Stimulated activated CD8-positive, alpha-beta memory T cell treated with anti-CD3 and anti-CD28 coated beads, Interleukin-4, amount 100 ng/mL, for 1 hour (primary cell): ENCODE data around the gene GANAB.
"Not testable (repeated sequence)": the region's sequence is repeated elsewhere in the genome, so short reads cannot be mapped to it uniquely, and the experiment has no call there.

ENCODE experiments used
- DNase-seq, 2 donors: peaks; one replicate each; pipeline ENCODE4 v3.0.0-alpha.2; 2020; ENCODE audit warnings: low read depth in 2 of 2, low spot score in 1 of 2

Gene GANAB

GRCh38 chr11:62621567-62622470 is 24.6 kb downstream of the GANAB start, which contains the start of gene B3GAT3:
TSS of gene B3GAT3 (minus strand) at chr11:62621986. CDS start at chr11:62621947, 39 bp downstream.
- peak; percentile 94 to 95 for DNase-seq

DNA sequence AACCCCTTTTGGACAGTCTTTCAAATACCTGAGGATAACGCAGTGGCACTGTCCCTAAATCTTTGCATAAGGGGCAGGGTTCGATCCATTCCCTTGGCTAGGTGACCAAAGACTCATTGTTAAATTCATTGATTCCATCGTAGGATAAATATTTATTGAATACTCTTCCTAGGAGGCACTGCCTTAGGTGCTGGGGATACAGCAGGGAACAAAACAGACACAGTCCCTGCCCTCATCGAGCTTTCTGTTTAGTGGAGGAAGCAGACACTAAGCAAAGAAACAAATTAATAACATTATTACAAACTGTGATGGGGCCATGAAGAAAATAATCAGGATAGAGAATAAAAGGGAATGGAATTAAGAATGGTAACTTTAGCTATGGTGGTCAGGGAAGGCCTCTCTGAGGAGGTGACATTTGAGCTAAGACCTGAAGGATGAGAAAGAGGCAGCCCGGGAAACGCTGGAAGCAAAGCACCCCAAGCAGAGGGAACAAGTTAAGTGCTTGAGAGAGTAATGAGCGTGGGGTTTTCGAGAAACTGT is 25.3 kb downstream of the GANAB start:
- no peak for DNase-seq

DNA sequence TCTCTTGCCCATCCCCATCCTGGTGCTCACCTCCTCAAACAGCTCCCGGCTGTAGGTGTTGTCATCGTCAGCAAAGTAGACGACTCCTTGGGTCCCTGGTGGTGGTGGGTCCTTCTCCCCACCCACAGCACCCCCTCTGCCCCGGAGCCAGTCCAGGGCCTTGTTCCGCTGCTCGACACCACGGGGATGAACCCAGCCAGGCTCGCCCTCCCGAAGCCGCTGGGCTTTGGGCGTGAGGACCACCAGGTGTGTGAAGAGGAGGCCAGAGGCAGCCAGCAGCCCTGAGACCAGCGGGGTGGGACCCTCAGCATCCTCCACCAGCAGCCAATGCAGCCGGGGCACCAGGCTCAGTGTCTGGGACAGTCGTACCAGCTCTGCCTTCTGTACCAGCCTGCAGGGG is 29.5 kb downstream of the GANAB start:
- DNase-seq = not testable (repeated sequence)

DNA sequence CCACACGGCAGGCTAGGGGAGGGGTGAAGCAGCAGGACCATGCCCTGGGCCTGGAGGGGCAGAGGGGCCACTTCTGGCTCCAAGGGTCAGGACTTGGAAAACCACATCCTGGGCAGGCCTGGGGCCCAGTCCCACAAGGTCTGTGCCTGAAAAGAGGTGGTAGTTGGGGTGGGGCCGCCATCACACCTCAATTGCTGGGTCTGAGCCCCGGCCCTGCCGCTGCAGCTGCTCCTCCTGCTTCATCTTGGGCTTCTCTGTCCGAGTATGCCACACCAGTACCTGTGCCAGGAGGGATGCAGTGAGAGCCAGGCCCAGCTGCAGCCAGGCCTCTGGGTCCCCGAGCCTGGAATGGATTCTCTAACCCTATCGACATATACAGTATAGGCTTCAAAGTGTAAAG is 30.9 kb downstream of the GANAB start:
- no peak for DNase-seq

DNA sequence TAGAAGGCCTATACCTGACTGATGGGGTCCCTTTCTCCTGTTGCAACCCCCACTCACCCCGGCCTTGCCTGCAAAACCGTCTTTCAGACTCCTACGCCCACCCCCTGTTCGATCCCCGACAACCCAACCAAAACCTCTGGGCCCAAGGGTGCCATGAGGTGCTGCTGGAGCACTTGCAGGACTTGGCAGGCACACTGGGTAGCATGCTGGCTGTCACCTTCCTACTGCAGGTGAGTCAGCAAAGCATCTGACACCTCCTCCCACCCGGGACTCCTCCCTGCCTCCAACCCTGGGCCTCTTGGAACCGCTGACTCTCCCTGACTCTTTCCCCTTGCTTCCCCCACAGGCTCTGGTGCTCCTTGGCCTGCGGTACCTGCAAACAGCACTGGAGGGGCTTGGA is 32.1 kb downstream of the GANAB start:
- DNase-seq = no peak

DNA sequence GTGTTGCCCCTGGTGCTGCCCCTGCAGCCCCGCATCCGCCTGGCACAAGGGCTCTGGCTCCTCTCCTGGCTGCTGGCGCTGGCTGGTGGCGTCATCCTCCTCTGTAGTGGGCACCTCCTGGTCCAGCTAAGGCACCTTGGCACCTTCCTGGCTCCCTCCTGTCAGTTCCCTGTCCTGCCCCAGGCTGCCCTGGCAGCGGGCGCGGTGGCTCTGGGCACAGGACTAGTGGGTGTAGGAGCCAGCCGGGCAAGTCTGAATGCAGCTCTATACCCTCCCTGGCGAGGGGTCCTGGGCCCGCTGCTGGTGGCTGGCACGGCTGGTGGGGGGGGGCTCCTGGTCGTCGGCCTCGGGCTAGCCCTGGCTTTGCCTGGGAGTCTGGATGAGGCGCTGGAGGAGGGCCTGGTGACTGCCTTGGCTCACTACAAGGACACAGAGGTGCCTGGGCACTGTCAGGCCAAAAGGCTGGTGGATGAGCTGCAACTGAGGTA is 33.1 kb downstream of the GANAB start:
- DNase-seq = no peak

GRCh38 chr11:62612366-62613290 is 33.8 kb downstream of the GANAB start, which contains the start of the genes EML3 and ROM1:
TSS of gene EML3 (minus strand) at chr11:62612775. CDS start at chr11:62612457, 318 bp downstream.
TSS of gene ROM1 (plus strand) at chr11:62613257. CDS start at chr11:62613282, 25 bp downstream.
- DNase-seq = peak; percentile 76 to 77

GRCh38 chr11:62611705-62612365 is 34.6 kb downstream of the GANAB start:
- no peak for DNase-seq

- no peak for DNase-seq
These were observed 35.4 kb downstream of the GANAB start for GRCh38 chr11:62610814-62611704.

GRCh38 chr11:62610403-62610802 is 36.0 kb downstream of the GANAB start:
- no peak for DNase-seq

GRCh38 chr11:62608776-62609175 is 37.6 kb downstream of the GANAB start:
- no peak for DNase-seq

DNA sequence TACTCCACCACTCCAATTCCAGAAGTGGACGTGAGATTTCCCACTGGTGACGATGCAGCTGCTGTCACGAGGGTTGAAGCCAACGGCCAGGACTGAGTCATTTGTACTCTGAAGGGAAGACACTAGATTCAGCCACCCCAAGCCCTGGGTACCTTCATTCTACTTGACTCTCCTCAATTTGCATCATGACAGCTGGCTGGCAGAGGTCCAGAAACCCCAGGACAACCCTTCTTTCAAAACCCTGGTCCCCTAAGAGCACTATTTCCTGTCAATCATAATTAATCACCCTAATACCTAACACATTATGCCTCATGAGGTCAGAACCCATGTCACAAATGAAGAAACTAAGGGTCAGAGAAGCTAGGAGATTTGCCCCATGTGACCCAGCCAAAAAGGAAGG is 38.7 kb downstream of the GANAB start:
- DNase-seq = no peak

- no peak for DNase-seq
These were observed 40.5 kb downstream of the GANAB start for GRCh38 chr11:62605902-62606301.

GRCh38 chr11:62605467-62605866 is 40.9 kb downstream of the GANAB start:
- no peak for DNase-seq

GRCh38 chr11:62604460-62605120 is 41.8 kb downstream of the GANAB start:
- DNase-seq = no peak

DNA sequence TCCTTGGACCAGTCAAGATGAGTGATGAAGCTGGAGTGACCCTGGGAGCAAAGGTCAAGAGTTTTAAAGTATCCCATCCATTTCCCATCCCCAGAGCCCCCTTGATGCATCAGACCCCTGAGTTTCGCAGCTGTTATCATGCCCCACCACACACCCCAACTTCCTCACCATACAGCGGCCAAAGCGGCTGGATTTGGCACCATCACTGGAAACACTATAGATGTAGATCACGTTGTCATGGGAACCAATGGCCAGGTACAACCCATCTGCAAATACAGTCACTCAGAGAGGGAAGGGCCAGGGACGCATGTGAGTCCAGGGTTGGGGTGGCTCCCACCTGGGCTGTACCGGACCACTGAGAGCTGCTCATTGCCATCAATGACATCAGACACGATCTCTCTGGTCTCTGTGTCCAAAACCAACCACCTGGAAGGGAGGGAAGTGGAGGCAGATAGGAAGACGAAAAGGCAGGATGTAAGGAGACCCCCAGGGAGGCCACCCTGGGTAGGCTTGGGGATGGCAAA is 42.6 kb downstream of the GANAB start:
- DNase-seq = no peak

- DNase-seq = no peak
These were observed 43.4 kb downstream of the GANAB start for GRCh38 chr11:62603072-62603408.

DNA sequence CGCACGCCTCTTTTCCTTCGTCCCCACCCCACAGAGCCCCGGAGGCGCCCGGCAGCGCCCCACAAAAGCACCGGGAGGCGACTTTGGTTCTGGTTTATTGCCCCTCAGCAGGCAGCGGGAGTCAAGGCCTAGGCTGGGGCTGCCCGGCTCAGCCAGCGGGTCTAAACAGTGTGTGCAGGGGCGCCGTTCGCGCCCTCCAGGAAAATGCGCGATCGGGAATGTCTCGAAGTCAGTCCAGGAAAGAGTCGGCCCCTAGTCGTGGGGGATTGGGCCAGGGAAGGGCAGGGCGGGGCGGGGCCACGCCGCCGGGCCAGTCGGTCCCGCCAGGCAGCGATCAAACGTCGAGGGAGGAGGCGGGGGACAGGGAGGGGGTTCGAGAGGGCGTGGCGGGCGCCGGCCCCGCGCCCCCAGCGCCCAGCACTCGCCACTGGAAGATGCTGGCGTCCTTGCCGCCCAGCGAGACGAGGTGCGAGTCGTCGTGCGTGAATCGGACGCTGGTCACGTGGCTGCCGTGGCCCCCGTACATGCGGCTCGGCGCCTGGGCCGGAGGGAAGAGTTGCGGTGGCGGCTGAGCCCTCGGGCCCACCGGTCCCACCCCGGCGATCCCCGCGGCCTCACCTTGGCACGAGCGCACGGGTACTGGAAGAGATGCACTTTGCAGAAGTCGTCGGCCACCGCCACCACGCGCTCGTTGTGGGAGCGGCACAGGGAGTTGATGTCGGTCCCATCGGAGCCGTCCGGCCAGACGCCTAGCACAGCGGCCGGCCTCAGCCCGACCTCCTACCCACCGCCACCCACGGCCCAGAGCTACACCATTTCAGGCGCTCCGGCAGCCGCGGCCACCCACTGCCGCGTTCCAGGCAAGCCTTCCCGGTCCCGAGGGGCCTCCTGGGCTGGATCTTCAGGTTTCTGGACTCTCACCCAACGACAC is 44.0 kb downstream of the GANAB start:
- no peak for DNase-seq
